ENCODE results near the gene RFPL1. TPM values are rescaled to one million over a fixed set of nuclear protein-coding genes. Genes with fewer than 3 reads are reported as not detected.
"Not testable (repeated sequence)": the region's sequence is repeated elsewhere in the genome, so short reads cannot be mapped to it uniquely, and the experiment has no call there.

Gene RFPL1
- total RNA-seq, 1 experiment from 2014 or later, result not detected

DNA sequence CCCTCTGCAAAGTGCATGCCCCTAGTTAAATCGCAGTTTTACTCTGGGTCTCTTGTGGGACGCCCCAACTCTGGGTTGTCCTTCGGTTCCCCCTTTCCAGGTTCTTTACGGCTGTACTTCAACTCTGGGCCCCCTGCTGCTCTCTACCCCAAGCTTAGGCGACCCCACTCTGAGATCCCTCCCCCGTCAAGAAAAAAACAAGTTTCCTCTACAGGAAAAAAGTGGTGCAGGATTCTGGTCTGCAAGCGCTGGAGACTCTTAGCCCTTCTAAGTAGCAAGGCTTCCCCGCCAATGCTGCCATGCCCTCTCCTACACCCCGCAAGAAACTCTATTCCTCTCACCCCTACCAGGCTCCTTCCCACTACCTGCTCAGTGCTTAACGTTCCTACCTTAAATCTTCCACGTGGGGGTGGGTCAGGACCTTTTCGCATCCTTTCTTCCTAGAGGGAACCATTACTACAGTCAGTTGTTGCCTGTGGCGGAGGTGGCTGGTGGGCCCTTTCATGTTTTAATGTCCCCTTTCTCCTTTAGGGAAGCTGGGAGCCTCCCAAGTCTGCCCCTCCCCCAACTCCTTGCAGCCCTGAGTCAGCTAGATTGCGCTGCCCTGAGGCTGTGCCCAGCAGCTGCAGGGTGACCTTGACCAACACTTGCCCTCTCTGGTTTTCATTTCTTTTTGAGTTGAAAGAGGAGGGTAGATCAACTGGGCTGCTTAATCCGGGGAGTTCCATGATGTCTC is 43.0 kb downstream of the RFPL1 start:
- Histone ChIP-seq H3K9me3 (ENCODE audit: low read length) (no peaks in the 10 kb centered on the region), H3K27ac (ENCODE audit: low read length) (no peak overlapping the region), H3K4me3 (ENCODE audit: low read length) (no peak overlapping the region), H3K9ac (ENCODE audit: low read length) (no peak overlapping the region), H3K36me3 (ENCODE audit: insufficient read depth, low read length) (no peaks in the 10 kb centered on the region), H3K4me2 (ENCODE audit: low read depth, low read length, poor library complexity, severe bottlenecking) (no peak overlapping the region), H4K20me1 (ENCODE audit: insufficient read depth, low read depth, low read length) (peaks cover 19% of the 10 kb centered on the region; the same call in 1 of the 2 replicates), H3K79me2 (ENCODE audit: low read length) (no peaks in the 10 kb centered on the region), H3K27me3 (ENCODE audit: low read length) (no peaks in the 10 kb centered on the region), H3K4me1 (ENCODE audit: low read length) (peaks cover 11% of the 10 kb centered on the region), H3K9me2 (replicated peaks; ENCODE audit: insufficient read depth, low read length) (no peaks in the 10 kb centered on the region), H2AFZ (ENCODE audit: low read length) (no peak overlapping the region)
- DNase-seq, result no peak

DNA sequence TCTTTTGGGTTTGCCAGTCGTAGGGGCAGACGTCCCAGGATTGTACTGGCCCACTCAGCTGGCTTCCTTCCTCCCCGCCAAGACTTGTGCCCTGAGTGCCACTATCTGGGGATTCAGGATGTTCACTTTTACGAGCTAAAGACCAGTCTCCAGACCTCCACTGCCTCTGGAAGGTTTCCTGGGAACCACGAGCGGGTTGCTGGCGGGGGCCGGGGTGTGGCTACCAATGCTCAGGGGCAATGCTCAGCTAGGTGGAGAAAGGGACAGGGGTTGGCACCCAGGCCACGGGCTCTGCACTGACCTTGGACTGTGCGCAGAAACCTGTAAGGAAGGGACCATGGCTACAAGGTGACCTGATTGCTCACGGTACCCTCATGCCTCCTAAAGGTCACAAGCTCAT is 43.9 kb downstream of the RFPL1 start:
- no peaks in the 10 kb centered on the region for H3K9me2 ChIP-seq (replicated peaks; ENCODE audit: insufficient read depth, low read length)
- no peaks in the 10 kb centered on the region for H3K9me3 ChIP-seq (ENCODE audit: low read length)
- no peak overlapping the region for H3K4me3 ChIP-seq (ENCODE audit: low read length)
- no peak overlapping the region for H3K9ac ChIP-seq (ENCODE audit: low read length)
- no peaks in the 10 kb centered on the region for H3K36me3 ChIP-seq (ENCODE audit: insufficient read depth, low read length)
- no peak overlapping the region for H3K27ac ChIP-seq (ENCODE audit: low read length)
- no peaks in the 10 kb centered on the region for H3K27me3 ChIP-seq (ENCODE audit: low read length)
- H3K79me2 ChIP-seq (ENCODE audit: low read length), result no peaks in the 10 kb centered on the region
- no peak for DNase-seq
- no peak overlapping the region for H3K4me2 ChIP-seq (ENCODE audit: low read depth, low read length, poor library complexity, severe bottlenecking)
- H4K20me1 ChIP-seq (ENCODE audit: insufficient read depth, low read depth, low read length), result peaks cover 13% of the 10 kb centered on the region; the same call in 1 of the 2 replicates
- peaks cover 8% of the 10 kb centered on the region for H3K4me1 ChIP-seq (ENCODE audit: low read length)
- no peak overlapping the region for H2AFZ ChIP-seq (ENCODE audit: low read length)

DNA sequence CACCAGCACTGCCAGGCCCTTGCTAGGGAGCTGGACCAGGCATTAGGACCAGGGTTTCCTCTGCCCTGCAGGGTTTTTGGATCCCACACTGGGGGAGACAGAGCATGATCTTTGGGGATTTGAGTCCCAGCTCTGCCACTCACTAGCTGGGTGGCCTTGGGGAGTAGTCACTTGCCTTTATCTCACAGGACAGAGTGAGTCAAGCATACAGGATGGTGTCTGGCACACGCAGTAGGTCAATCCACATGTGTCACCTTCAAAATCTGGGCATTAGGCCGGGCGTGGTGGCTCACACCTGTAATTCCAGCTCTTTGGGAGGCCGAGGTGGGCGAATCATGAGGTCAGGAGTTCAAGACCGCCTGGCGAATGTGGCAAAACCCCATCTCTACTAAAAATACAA is 44.3 kb downstream of the RFPL1 start:
- Histone ChIP-seq H3K27ac (ENCODE audit: low read length) (no peak overlapping the region), H3K36me3 (ENCODE audit: insufficient read depth, low read length) (no peaks in the 10 kb centered on the region), H3K9ac (ENCODE audit: low read length) (no peak overlapping the region), H2AFZ (ENCODE audit: low read length) (no peak overlapping the region), H3K4me3 (ENCODE audit: low read length) (no peak overlapping the region), H3K79me2 (ENCODE audit: low read length) (no peaks in the 10 kb centered on the region), H3K4me2 (ENCODE audit: low read depth, low read length, poor library complexity, severe bottlenecking) (no peak overlapping the region), H3K27me3 (ENCODE audit: low read length) (no peaks in the 10 kb centered on the region), H3K9me3 (ENCODE audit: low read length) (no peaks in the 10 kb centered on the region), H4K20me1 (ENCODE audit: insufficient read depth, low read depth, low read length) (peaks cover 11% of the 10 kb centered on the region; the same call in 1 of the 2 replicates), H3K9me2 (replicated peaks; ENCODE audit: insufficient read depth, low read length) (no peaks in the 10 kb centered on the region), H3K4me1 (ENCODE audit: low read length) (peaks cover 6% of the 10 kb centered on the region)
- no peak for DNase-seq

DNA sequence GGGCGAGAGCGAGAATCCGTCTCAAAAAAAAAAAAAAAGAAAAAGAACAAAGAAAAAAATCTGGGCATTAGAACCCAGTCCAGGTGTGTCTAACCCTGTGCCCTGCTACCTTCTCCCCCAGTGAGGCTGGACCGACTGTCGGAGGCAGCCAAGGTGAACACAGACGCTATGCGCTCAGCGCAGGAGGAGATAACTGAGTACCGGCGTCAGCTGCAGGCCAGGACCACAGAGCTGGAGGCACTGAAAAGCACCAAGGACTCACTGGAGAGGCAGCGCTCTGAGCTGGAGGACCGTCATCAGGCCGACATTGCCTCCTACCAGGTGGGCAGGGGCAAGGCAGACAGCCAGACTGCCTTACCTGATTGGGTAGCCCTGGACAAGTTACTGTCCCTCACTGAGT is 44.9 kb downstream of the RFPL1 start:
- Histone ChIP-seq H3K4me2 (ENCODE audit: low read depth, low read length, poor library complexity, severe bottlenecking) (no peak overlapping the region), H3K4me3 (ENCODE audit: low read length) (no peak overlapping the region), H3K9me2 (replicated peaks; ENCODE audit: insufficient read depth, low read length) (no peaks in the 10 kb centered on the region), H3K27me3 (ENCODE audit: low read length) (no peaks in the 10 kb centered on the region), H3K36me3 (ENCODE audit: insufficient read depth, low read length) (no peaks in the 10 kb centered on the region), H2AFZ (ENCODE audit: low read length) (no peak overlapping the region), H3K4me1 (ENCODE audit: low read length) (peaks cover under 1% of the 10 kb centered on the region; the same call in 1 of the 2 replicates), H3K9ac (ENCODE audit: low read length) (no peak overlapping the region), H3K79me2 (ENCODE audit: low read length) (no peaks in the 10 kb centered on the region), H3K27ac (ENCODE audit: low read length) (no peak overlapping the region), H3K9me3 (ENCODE audit: low read length) (no peaks in the 10 kb centered on the region), H4K20me1 (ENCODE audit: insufficient read depth, low read depth, low read length) (peaks cover 11% of the 10 kb centered on the region; the same call in 1 of the 2 replicates)
- no peak for DNase-seq

DNA sequence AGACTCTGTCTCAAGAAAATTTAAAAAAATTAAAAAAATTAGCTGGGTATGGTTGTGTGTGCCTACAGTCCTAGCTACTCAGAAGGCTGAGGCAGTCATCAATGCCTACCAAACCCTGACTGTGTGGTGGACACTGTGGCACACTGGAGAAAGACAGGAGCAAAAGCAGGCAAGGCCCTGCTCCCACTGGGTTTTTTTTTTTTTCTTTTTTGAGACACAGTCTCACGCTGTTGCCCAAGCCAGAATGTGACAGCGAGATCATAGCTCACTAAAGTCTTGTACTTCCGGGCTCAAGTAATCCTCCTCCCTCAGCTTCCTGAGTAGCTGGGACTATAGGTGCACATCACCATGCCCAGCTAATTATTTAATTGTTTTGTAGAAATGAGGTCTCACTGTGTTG is 46.3 kb downstream of the RFPL1 start:
- Histone ChIP-seq H3K9ac (ENCODE audit: low read length) (no peak overlapping the region), H3K36me3 (ENCODE audit: insufficient read depth, low read length) (no peaks in the 10 kb centered on the region), H3K79me2 (ENCODE audit: low read length) (no peaks in the 10 kb centered on the region), H3K9me3 (ENCODE audit: low read length) (no peaks in the 10 kb centered on the region), H2AFZ (ENCODE audit: low read length) (no peak overlapping the region), H3K27me3 (ENCODE audit: low read length) (peaks cover 5% of the 10 kb centered on the region; the same call in 1 of the 2 replicates), H3K27ac (ENCODE audit: low read length) (no peak overlapping the region), H3K4me1 (ENCODE audit: low read length) (peaks cover 14% of the 10 kb centered on the region), H3K4me3 (ENCODE audit: low read length) (no peak overlapping the region), H3K9me2 (replicated peaks; ENCODE audit: insufficient read depth, low read length) (no peaks in the 10 kb centered on the region), H3K4me2 (ENCODE audit: low read depth, low read length, poor library complexity, severe bottlenecking) (no peak overlapping the region), H4K20me1 (ENCODE audit: insufficient read depth, low read depth, low read length) (peaks cover 21% of the 10 kb centered on the region; the same call in 1 of the 2 replicates)
- DNase-seq, result no peak

DNA sequence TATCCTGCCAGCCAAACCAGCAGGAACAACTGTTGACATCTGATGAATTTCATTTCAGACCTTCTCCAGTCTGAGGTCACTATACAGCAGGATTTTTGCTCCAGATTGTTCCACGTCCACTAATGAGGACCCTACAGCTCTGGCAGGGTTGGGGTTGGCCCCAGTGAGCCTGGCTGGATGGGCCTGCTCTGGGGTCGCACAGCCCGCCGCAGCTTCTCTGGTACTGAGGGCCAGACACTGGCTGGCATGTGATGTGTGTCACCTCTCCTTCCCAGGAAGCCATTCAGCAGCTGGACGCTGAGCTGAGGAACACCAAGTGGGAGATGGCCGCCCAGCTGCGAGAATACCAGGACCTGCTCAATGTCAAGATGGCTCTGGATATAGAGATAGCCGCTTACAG is 47.1 kb downstream of the RFPL1 start:
- Histone ChIP-seq H4K20me1 (ENCODE audit: insufficient read depth, low read depth, low read length) (peaks cover 21% of the 10 kb centered on the region; the same call in 1 of the 2 replicates), H2AFZ (ENCODE audit: low read length) (no peak overlapping the region), H3K9me3 (ENCODE audit: low read length) (no peaks in the 10 kb centered on the region), H3K4me1 (ENCODE audit: low read length) (peaks cover 18% of the 10 kb centered on the region), H3K4me3 (ENCODE audit: low read length) (no peak overlapping the region), H3K27ac (ENCODE audit: low read length) (no peak overlapping the region), H3K4me2 (ENCODE audit: low read depth, low read length, poor library complexity, severe bottlenecking) (no peak overlapping the region), H3K27me3 (ENCODE audit: low read length) (peaks cover 5% of the 10 kb centered on the region; the same call in 1 of the 2 replicates), H3K9me2 (replicated peaks; ENCODE audit: insufficient read depth, low read length) (no peaks in the 10 kb centered on the region), H3K79me2 (ENCODE audit: low read length) (no peaks in the 10 kb centered on the region), H3K36me3 (ENCODE audit: insufficient read depth, low read length) (no peaks in the 10 kb centered on the region), H3K9ac (ENCODE audit: low read length) (no peak overlapping the region)
- no peak for DNase-seq

DNA sequence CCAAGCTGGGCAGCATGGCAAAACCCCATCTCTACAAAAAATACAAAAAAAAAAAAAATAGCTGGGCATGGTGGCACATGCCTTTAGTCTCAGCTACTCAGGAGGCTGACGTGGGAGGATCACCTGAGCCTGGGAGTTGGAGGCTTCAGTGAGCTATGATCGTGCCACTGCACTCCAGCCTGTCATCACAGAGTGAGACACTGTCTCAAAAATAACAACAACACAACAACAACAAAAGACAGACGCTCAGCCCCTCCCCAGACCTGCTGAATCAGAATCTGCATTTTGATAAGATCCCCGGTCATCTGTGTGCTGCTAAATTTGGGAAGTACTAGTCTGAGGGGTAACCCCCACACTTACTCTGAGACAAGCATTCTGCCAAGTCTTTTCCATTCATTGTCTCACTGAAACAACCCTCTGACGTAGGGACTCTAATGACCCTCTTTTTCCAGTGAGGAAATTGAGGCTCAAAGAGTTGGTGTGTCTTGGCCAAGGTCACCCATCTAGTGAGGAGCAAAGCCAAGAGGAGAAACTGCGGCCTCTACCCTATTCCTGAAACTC is 49.1 kb downstream of the RFPL1 start:
- no peak overlapping the region for H3K4me3 ChIP-seq (ENCODE audit: low read length)
- no peaks in the 10 kb centered on the region for H3K9me3 ChIP-seq (ENCODE audit: low read length)
- peaks cover 5% of the 10 kb centered on the region; the same call in 1 of the 2 replicates for H3K27me3 ChIP-seq (ENCODE audit: low read length)
- no peak overlapping the region for H3K27ac ChIP-seq (ENCODE audit: low read length)
- no peaks in the 10 kb centered on the region for H3K9me2 ChIP-seq (replicated peaks; ENCODE audit: insufficient read depth, low read length)
- H3K4me2 ChIP-seq (ENCODE audit: low read depth, low read length, poor library complexity, severe bottlenecking), result no peak overlapping the region
- H4K20me1 ChIP-seq (ENCODE audit: insufficient read depth, low read depth, low read length), result peaks cover 18% of the 10 kb centered on the region; the same call in 1 of the 2 replicates
- no peaks in the 10 kb centered on the region for H3K36me3 ChIP-seq (ENCODE audit: insufficient read depth, low read length)
- no peak overlapping the region for H3K9ac ChIP-seq (ENCODE audit: low read length)
- H3K79me2 ChIP-seq (ENCODE audit: low read length), result no peaks in the 10 kb centered on the region
- no peak for DNase-seq
- no peak overlapping the region for H2AFZ ChIP-seq (ENCODE audit: low read length)
- H3K4me1 ChIP-seq (ENCODE audit: low read length), result peaks cover 18% of the 10 kb centered on the region

DNA sequence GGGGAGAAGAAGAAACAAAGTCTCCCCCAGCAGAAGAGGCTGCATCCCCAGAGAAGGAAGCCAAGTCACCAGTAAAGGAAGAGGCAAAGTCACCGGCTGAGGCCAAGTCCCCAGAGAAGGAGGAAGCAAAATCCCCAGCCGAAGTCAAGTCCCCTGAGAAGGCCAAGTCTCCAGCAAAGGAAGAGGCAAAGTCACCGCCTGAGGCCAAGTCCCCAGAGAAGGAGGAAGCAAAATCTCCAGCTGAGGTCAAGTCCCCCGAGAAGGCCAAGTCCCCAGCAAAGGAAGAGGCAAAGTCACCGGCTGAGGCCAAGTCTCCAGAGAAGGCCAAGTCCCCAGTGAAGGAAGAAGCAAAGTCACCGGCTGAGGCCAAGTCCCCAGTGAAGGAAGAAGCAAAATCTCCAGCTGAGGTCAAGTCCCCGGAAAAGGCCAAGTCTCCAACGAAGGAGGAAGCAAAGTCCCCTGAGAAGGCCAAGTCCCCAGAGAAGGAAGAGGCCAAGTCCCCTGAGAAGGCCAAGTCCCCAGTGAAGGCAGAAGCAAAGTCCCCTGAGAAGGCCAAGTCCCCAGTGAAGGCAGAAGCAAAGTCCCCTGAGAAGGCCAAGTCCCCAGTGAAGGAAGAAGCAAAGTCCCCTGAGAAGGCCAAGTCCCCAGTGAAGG is 50.9 kb downstream of the RFPL1 start:
- peak; percentile 80 for DNase-seq
- H2AFZ ChIP-seq (ENCODE audit: low read length); H3K36me3 ChIP-seq (ENCODE audit: insufficient read depth, low read length): not testable (repeated sequence)

More for the DNA sequence above, 50.9 kb downstream of the RFPL1 start:
- not testable (repeated sequence) for H3K79me2 ChIP-seq (ENCODE audit: low read length); H3K9ac ChIP-seq (ENCODE audit: low read length); H3K9me3 ChIP-seq (ENCODE audit: low read length); H3K9me2 ChIP-seq (replicated peaks; ENCODE audit: insufficient read depth, low read length); H3K4me3 ChIP-seq (ENCODE audit: low read length); H3K27me3 ChIP-seq (ENCODE audit: low read length); H3K27ac ChIP-seq (ENCODE audit: low read length)
- Histone ChIP-seq H3K4me2 (ENCODE audit: low read depth, low read length, poor library complexity, severe bottlenecking) (peak overlapping the region; percentile 42), H3K4me1 (ENCODE audit: low read length) (peaks cover 18% of the 10 kb centered on the region), H4K20me1 (ENCODE audit: insufficient read depth, low read depth, low read length) (peaks cover 18% of the 10 kb centered on the region; the same call in 1 of the 2 replicates)

Measured in Karpas-422 (cell line).